ENCODE data around the gene SORT1.
"Not testable (repeated sequence)": the region's sequence is repeated elsewhere in the genome, so short reads cannot be mapped to it uniquely, and the experiment has no call there.

Gene SORT1

DNA sequence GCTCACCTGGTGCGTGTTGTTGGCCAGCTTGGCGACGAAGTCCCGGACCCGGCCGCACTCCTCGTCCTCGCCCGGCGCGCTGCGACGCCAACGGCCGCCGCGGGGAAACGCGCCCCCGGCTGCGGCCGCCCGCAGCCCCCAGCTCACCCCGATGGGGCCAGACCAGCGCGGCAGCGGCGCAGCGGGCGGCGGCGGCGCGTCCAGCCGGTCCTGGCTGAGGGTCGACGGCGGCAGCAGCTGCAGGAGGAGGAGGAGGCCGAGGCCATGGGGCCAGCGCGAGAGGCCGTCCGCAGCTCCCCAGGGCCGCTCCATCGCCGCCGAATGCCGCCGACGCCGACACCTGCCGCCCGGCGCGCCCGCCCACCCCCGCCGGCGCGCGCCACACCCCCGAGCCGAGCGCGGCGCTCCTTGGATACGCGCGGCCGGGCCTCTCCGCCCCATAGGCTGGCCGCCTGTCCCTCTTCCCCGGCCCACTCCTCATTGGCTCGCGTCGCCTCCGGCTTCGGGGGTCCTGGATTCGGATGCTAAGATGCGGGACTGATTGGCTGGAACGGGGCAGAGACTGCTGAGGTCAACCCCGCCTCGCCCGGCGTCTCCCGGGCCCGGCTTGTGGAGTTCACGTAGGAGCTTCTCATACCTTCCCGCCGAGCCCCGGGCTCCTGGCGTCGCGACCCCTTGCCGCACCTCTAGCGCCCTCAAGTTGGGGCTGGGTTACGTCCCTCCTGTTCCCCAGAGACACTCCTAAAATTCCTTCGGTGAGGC, at the start of gene SORT1:
TSS of gene SORT1 (minus strand) at position 338 of the 762 bp plus-strand sequence. CDS start at position 312, 26 bp downstream.
- peak; percentile 93 for DNase-seq

- not testable (repeated sequence) for DNase-seq
These were observed 48.4 kb upstream of the SORT1 start for GRCh38 chr1:109445949-109446695.

- DNase-seq, result no peak
These were observed 46.6 kb upstream of the SORT1 start for GRCh38 chr1:109444346-109444745.

GRCh38 chr1:109443476-109443875, 45.8 kb upstream of the SORT1 start:
- DNase-seq, result no peak

GRCh38 chr1:109441069-109441468, 43.4 kb upstream of the SORT1 start:
- DNase-seq, result no peak

DNA sequence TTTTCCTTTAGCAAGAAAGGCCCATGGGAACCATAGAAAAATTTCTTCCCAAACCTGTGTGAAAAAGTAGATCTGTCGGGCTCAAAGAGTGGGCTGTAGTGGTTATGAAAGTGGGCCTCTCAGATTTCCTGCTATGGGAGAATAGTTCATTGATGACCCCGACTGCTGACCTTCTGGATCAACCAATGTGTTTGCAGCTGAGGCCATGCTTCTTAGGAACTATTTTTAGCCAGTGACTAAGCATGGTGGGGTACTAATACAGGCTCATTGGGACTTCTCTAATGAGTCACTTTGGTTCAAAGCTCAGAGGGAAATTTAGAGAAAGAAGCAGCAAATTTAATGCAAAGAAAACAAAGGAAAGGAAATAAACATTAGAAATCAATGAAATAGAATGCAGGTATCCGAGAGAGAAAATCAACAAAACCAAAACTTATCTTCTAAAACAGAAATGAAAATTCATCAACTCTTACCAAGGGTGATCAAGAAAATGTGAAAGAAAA, 41.1 kb upstream of the SORT1 start:
- DNase-seq, result no peak

- no peak for DNase-seq
These were observed 36.8 kb upstream of the SORT1 start for GRCh38 chr1:109434484-109434883.

DNA sequence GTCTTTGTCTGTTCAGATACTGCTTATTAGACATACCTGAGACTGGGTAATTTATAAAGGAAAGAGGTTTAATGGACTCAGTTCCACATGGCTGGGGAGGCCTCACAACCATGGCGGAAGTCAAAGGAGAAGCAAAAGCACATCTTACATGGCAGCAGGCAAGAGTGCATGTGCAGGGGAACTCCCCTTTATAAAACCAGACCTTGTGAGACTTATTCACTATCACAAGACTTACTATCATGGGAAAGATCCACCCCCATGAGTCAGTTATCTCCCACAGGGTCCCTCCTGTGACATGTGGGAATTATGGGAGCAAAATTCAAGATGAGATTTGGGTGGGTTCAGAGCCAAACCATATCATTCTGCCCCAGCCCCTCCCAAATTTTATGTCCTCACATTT, 35.6 kb upstream of the SORT1 start:
- DNase-seq, result no peak

GRCh38 chr1:109432336-109432735, 34.6 kb upstream of the SORT1 start:
- DNase-seq, result peak; percentile 57

DNA sequence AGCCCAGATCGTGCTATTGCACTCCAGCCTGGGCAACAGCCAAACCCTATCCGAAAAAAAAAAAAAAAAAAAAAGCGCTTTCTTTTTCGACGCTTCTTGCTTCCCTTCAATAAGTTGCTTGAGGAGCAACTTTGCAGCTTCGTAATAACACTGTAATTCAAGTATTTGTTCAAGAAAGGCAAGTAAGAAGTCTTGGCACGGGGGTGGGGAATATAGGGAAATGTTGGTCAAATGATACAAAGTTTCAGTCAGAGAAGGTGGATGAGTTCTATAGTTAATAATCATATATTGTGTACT, 29.4 kb upstream of the SORT1 start:
- DNase-seq, result no peak

GRCh38 chr1:109426281-109427170, 28.8 kb upstream of the SORT1 start, which contains the start of gene PSMA5:
PSMA5 (minus strand) TSS chr1:109426448; CDS start chr1:109426330, 118 bp downstream.
- peak; percentile 98 for DNase-seq

DNA sequence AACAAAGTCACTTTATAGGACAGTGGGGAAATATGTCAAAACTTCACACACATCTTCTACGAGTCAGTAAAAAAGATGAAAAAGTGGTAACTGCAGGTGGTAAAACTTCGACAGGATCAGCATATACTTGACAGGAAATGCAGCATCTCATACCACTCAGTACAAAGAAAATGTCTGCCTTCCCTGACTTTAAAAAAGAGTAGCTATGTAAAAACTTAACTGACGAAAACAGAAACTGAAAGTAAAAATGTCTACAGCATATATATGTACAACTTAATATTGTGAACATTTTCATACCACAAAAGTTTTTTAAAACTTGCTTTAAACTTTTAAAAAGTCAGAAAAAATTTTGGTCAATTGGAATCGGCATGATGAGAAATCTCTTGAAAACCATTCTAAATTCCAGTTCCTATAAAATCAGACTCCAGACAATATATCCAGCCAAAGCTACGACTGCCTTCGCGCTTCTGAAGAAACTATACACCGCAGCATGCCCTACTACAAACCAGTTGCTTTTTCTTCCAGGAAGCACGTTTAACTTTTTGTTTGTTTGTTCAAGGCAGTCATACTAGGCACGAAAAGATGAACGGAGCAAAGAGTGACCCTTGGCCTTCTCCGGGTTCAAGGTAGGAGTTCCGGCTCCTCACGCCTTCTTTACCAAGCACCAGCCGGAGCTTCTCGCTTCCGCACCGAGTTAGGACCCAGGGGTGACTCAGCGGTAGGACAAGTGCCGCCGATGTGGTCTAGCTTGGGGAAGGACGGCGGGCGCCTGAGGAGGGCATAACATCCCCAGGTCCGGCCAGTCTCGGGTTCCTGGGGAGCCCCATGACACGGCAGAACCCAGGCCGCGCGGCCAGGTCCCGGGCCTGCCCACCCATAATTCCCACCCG, 27.9 kb upstream of the SORT1 start:
- DNase-seq, result no peak

GRCh38 chr1:109423498-109423897, 25.8 kb upstream of the SORT1 start:
- DNase-seq, result no peak

DNA sequence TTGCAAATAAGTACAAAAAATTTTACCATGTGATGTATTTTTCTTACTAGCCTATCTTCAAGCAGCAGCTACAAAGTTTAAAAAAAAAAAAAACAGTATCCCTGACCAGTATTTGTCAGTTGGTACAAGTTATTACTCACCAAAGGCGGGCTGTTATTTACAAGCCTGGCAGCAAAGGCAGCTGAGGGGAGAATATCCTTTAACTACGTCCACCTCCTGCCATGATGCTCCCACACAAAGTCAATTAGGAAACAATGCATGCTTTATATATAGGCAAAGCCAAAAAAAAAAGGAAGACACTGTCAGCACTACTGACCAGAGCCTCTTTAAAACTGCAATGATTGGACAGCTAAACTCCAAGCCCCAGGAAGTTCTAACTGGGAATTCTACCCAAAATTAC, 14.8 kb upstream of the SORT1 start:
- no peak for DNase-seq

GRCh38 chr1:109404838-109405237, 7.1 kb upstream of the SORT1 start:
- no peak for DNase-seq

- DNase-seq, result no peak
These were observed 4.3 kb upstream of the SORT1 start for GRCh38 chr1:109402025-109402424.

GRCh38 chr1:109400035-109400655, 2.4 kb upstream of the SORT1 start:
- DNase-seq, result no peak

- DNase-seq, result peak; percentile 46
These were observed 1.7 kb upstream of the SORT1 start for GRCh38 chr1:109399326-109399957.

DNA sequence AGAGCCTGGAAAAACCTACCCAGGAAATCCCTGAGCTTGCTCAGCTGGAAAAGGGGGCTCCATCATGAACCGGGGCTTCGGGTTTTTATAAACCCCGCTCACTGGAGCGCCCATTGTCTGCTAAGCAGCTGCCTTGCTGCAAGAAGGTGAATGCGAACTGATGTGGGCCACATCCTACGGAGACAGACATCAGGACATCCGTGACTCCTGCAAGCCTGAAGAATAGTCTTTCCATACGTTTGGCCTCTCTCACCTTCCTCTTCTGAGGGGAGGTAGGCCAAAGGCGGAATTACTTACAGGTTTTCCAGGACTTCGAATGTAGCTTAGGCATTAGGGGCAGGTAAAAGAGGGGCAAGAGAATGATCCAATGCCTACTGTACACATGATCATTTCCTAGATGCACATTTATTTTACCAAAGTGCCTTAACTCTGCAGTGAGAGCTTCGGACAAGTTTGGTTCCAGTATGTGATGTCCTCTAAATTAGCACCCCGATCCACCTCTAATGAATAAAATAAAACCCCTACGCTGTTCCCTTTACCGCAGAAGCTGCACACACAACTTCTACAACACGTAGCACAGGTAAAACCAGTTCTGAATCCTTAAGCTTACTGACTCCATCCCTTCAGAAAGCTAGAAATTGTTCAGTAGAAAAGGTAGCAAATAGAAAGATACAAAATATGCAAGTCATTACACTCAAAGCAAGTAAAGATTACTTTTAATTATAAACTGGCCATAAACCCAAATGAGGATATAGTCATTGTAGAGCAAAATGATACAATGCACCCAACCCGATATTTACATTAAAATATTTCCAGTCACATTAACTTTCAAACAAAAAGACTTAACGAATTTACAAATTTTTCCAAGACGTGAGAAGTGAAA, 866 bp upstream of the SORT1 start:
- no peak for DNase-seq
